KMS-11 (cell line): ENCODE measurements around the gene CRYBB3.
A peak's percentile ranks its signal among the peaks of the same experiment; 100 is the strongest.

Experiments used
- H2AFZ ChIP-seq: fragments of 200-600 bp; sonication (generic); 2 replicates; pipeline ENCODE4 v1.6.1; 2016; ENCODE audit warnings: antibody characterized with exemption, mixed run types, low read depth
- H3K27ac ChIP-seq: fragments of 200-600 bp; sonication (generic); 2 replicates; pipeline ENCODE4 v1.6.1; 2016; ENCODE audit warnings: mild to moderate bottlenecking, mixed run types
- H3K27me3 ChIP-seq: fragments of 200-600 bp; sonication (generic); 2 replicates; pipeline ENCODE4 v1.6.1; 2017; ENCODE audit warnings: mild to moderate bottlenecking, low read depth, mixed run types, moderate library complexity; ENCODE audit not compliant: insufficient read depth
- H3K36me3 ChIP-seq: fragments of 200-600 bp; sonication (generic); 2 replicates; pipeline ENCODE4 v1.6.1; 2017; ENCODE audit warnings: mild to moderate bottlenecking, mixed run types; ENCODE audit not compliant: insufficient read depth
- H3K4me1 ChIP-seq: fragments of 200-600 bp; sonication (generic); 2 replicates; pipeline ENCODE4 v1.6.1; 2016; ENCODE audit warnings: mild to moderate bottlenecking, low read depth, mixed run types; ENCODE audit not compliant: poor library complexity, severe bottlenecking
- H3K4me2 ChIP-seq: fragments of 200-600 bp; sonication (generic); 2 replicates; pipeline ENCODE4 v1.7.0; 2016; ENCODE audit warnings: mild to moderate bottlenecking, mixed run types
- H3K4me3 ChIP-seq: fragments of 200-600 bp; sonication (generic); IDR thresholded peaks from 2 replicates; pipeline ENCODE4 v1.6.1; 2017; ENCODE audit warnings: low read depth, low read length, mixed read lengths; ENCODE audit not compliant: insufficient read depth
- H3K79me2 ChIP-seq: fragments of 200-600 bp; sonication (generic); 2 replicates; pipeline ENCODE4 v1.6.1; 2016; ENCODE audit warnings: low read depth, mixed run types; ENCODE audit not compliant: insufficient read depth
- H3K9ac ChIP-seq: fragments of 200-600 bp; sonication (generic); 2 replicates; pipeline ENCODE4 v1.6.1; 2016; ENCODE audit warnings: mild to moderate bottlenecking, mixed run types
- H4K20me1 ChIP-seq: fragments of 200-600 bp; sonication (generic); 2 replicates; pipeline ENCODE4 v1.6.1; 2016; ENCODE audit warnings: mild to moderate bottlenecking, mixed run types; ENCODE audit not compliant: insufficient read depth
- CTCF ChIP-seq: fragments of 200-600 bp; sonication (generic); conservative IDR thresholded peaks from 2 replicates; pipeline ENCODE4 v1.6.1; 2017; ENCODE audit warnings: low read depth, mild to moderate bottlenecking, antibody characterized with exemption, low read length, moderate library complexity, mixed read lengths

The CRYBB3 gene

GRCh38 chr22:25167834-25168601 is 31.6 kb upstream of the CRYBB3 start:
- H3K36me3 ChIP-seq, result no peaks in the 10 kb centered on the region
- H3K27ac ChIP-seq, result no peak overlapping the region
- H3K4me1 ChIP-seq, result no peaks in the 10 kb centered on the region
- H3K79me2 ChIP-seq, result no peaks in the 10 kb centered on the region
- no peaks in the 10 kb centered on the region for H3K27me3 ChIP-seq
- H2AFZ ChIP-seq, result no peak overlapping the region
- no peaks in the 10 kb centered on the region for H4K20me1 ChIP-seq
- TF ChIP-seq CTCF, result no peak
- no peak overlapping the region for H3K4me2 ChIP-seq
- H3K9ac ChIP-seq, result no peak overlapping the region
- no peak overlapping the region for H3K4me3 ChIP-seq

GRCh38 chr22:25169278-25170031 is 30.2 kb upstream of the CRYBB3 start:
- H3K4me3 ChIP-seq, result no peak overlapping the region
- no peak for TF ChIP-seq CTCF
- H3K27ac ChIP-seq, result no peak overlapping the region
- H3K4me2 ChIP-seq, result no peak overlapping the region
- no peak overlapping the region for H3K9ac ChIP-seq
- H3K27me3 ChIP-seq, result no peaks in the 10 kb centered on the region
- no peaks in the 10 kb centered on the region for H3K36me3 ChIP-seq
- H3K4me1 ChIP-seq, result no peaks in the 10 kb centered on the region
- no peaks in the 10 kb centered on the region for H4K20me1 ChIP-seq
- H3K79me2 ChIP-seq, result no peaks in the 10 kb centered on the region
- no peak overlapping the region for H2AFZ ChIP-seq

- Histone ChIP-seq H3K27me3 (no peaks in the 10 kb centered on the region), H3K4me2 (no peak overlapping the region), H4K20me1 (no peaks in the 10 kb centered on the region), H3K36me3 (no peaks in the 10 kb centered on the region), H3K4me1 (no peaks in the 10 kb centered on the region), H3K4me3 (no peak overlapping the region), H2AFZ (no peak overlapping the region), H3K9ac (no peak overlapping the region), H3K79me2 (no peaks in the 10 kb centered on the region), H3K27ac (no peak overlapping the region)
- no peak for TF ChIP-seq CTCF
These were observed 29.2 kb upstream of the CRYBB3 start for GRCh38 chr22:25170426-25170980.

GRCh38 chr22:25172153-25172552 is 27.5 kb upstream of the CRYBB3 start:
- Histone ChIP-seq H3K36me3 (no peaks in the 10 kb centered on the region), H2AFZ (no peak overlapping the region), H3K79me2 (no peaks in the 10 kb centered on the region), H3K27me3 (no peaks in the 10 kb centered on the region), H3K4me1 (no peaks in the 10 kb centered on the region), H3K4me2 (no peak overlapping the region), H3K27ac (no peak overlapping the region), H3K9ac (no peak overlapping the region), H4K20me1 (no peaks in the 10 kb centered on the region), H3K4me3 (no peak overlapping the region)
- peak; percentile 62 for TF ChIP-seq CTCF
